ENCODE data around the gene TMEM253.

The TMEM253 gene

GRCh38 chr14:21118933-21119332 is 18.1 kb downstream of the TMEM253 start:
- no peaks in the 10 kb centered on the region for H3K9me3 Mint-ChIP-seq
- no peaks in the 10 kb centered on the region for H3K36me3 Mint-ChIP-seq
- ATAC-seq (ENCODE audit: low read depth) (no peak), DNase-seq (ENCODE audit: low spot score in 2 of 2) (no peak)
- H3K27ac Mint-ChIP-seq = no peak overlapping the region
- no peaks in the 10 kb centered on the region for H3K4me1 Mint-ChIP-seq
- peaks cover 7% of the 10 kb centered on the region for H3K27me3 Mint-ChIP-seq
- H3K4me3 Mint-ChIP-seq = no peak overlapping the region

GRCh38 chr14:21120686-21121085 is 19.8 kb downstream of the TMEM253 start:
- Mint-ChIP-seq H3K36me3 (peaks cover 2% of the 10 kb centered on the region), H3K4me1 (no peaks in the 10 kb centered on the region), H3K9me3 (peaks cover 3% of the 10 kb centered on the region), H3K4me3 (no peak overlapping the region), H3K27ac (no peak overlapping the region), H3K27me3 (peaks cover 13% of the 10 kb centered on the region)
- ATAC-seq (ENCODE audit: low read depth) = no peak
- no peak for DNase-seq (ENCODE audit: low spot score in 2 of 2)

- ATAC-seq (ENCODE audit: low read depth) (no peak), DNase-seq (ENCODE audit: low spot score in 2 of 2) (no peak)
- no peak overlapping the region for H3K4me3 Mint-ChIP-seq
- H3K36me3 Mint-ChIP-seq = peaks cover 2% of the 10 kb centered on the region
- peaks cover 3% of the 10 kb centered on the region for H3K9me3 Mint-ChIP-seq
- peaks cover 17% of the 10 kb centered on the region for H3K27me3 Mint-ChIP-seq
- no peak overlapping the region for H3K27ac Mint-ChIP-seq
- no peaks in the 10 kb centered on the region for H3K4me1 Mint-ChIP-seq
Observed at GRCh38 chr14:21121122-21121521, 20.3 kb downstream of the TMEM253 start.

GRCh38 chr14:21123429-21123828 is 22.6 kb downstream of the TMEM253 start:
- H3K27me3 Mint-ChIP-seq = peaks cover 20% of the 10 kb centered on the region
- peaks cover 2% of the 10 kb centered on the region for H3K36me3 Mint-ChIP-seq
- no peak overlapping the region for H3K4me3 Mint-ChIP-seq
- H3K27ac Mint-ChIP-seq = no peak overlapping the region
- DNase-seq (ENCODE audit: low spot score in 2 of 2) (no peak), ATAC-seq (ENCODE audit: low read depth) (no peak)
- H3K4me1 Mint-ChIP-seq = no peaks in the 10 kb centered on the region
- peaks cover 3% of the 10 kb centered on the region for H3K9me3 Mint-ChIP-seq

GRCh38 chr14:21133901-21134300 is 33.0 kb downstream of the TMEM253 start:
- H3K4me1 Mint-ChIP-seq = no peaks in the 10 kb centered on the region
- no peaks in the 10 kb centered on the region for H3K36me3 Mint-ChIP-seq
- no peak for ATAC-seq (ENCODE audit: low read depth)
- H3K27me3 Mint-ChIP-seq = peaks cover 3% of the 10 kb centered on the region
- no peak overlapping the region for H3K27ac Mint-ChIP-seq
- no peak overlapping the region for H3K4me3 Mint-ChIP-seq
- peaks cover 2% of the 10 kb centered on the region for H3K9me3 Mint-ChIP-seq
- DNase-seq (ENCODE audit: low spot score in 2 of 2) = no peak

GRCh38 chr14:21136024-21136423 is 35.2 kb downstream of the TMEM253 start:
- H3K9me3 Mint-ChIP-seq = peaks cover 1% of the 10 kb centered on the region
- no peak overlapping the region for H3K27ac Mint-ChIP-seq
- no peaks in the 10 kb centered on the region for H3K36me3 Mint-ChIP-seq
- no peak for DNase-seq (ENCODE audit: low spot score in 2 of 2)
- H3K4me3 Mint-ChIP-seq = no peak overlapping the region
- peaks cover 3% of the 10 kb centered on the region for H3K27me3 Mint-ChIP-seq
- ATAC-seq (ENCODE audit: low read depth) = no peak
- H3K4me1 Mint-ChIP-seq = no peaks in the 10 kb centered on the region

- Mint-ChIP-seq H3K27ac (no peak overlapping the region), H3K4me1 (no peaks in the 10 kb centered on the region), H3K36me3 (peaks cover 6% of the 10 kb centered on the region), H3K27me3 (peaks cover 8% of the 10 kb centered on the region), H3K9me3 (peaks cover 12% of the 10 kb centered on the region), H3K4me3 (no peak overlapping the region)
- no peak for ATAC-seq (ENCODE audit: low read depth)
- no peak for DNase-seq (ENCODE audit: low spot score in 2 of 2)
Observed at GRCh38 chr14:21142357-21142756, 41.5 kb downstream of the TMEM253 start.

- H3K27ac Mint-ChIP-seq = no peak overlapping the region
- H3K36me3 Mint-ChIP-seq = peaks cover 6% of the 10 kb centered on the region
Observed at GRCh38 chr14:21145437-21145836, 44.6 kb downstream of the TMEM253 start.

GRCh38 chr14:21149641-21150367 is 48.9 kb downstream of the TMEM253 start:
- Mint-ChIP-seq H3K4me3 (no peak overlapping the region), H3K4me1 (no peaks in the 10 kb centered on the region), H3K27me3 (peaks cover 8% of the 10 kb centered on the region), H3K9me3 (peaks cover 10% of the 10 kb centered on the region), H3K27ac (no peak overlapping the region), H3K36me3 (peaks cover 5% of the 10 kb centered on the region)
- DNase-seq (ENCODE audit: low spot score in 2 of 2) (no peak), ATAC-seq (ENCODE audit: low read depth) (no peak)

More at GRCh38 chr14:21145437-21145836, 44.6 kb downstream of the TMEM253 start:
- Mint-ChIP-seq H3K4me3 (no peak overlapping the region), H3K27me3 (peaks cover 8% of the 10 kb centered on the region), H3K4me1 (no peaks in the 10 kb centered on the region), H3K9me3 (peaks cover 12% of the 10 kb centered on the region)
- DNase-seq (ENCODE audit: low spot score in 2 of 2) (no peak), ATAC-seq (ENCODE audit: low read depth) (no peak)
